Skin of body (tissue), 2 donors: ENCODE data around the gene C15orf39. TPM values are rescaled to one million over a fixed set of nuclear protein-coding genes. Genes with fewer than 3 reads are reported as not detected.
"Not testable (repeated sequence)": the region's sequence is repeated elsewhere in the genome, so short reads cannot be mapped to it uniquely, and the experiment has no call there.

Source experiments
- DNase-seq: peaks from one replicate; lab custom pipeline; 2025; lab: John Stamatoyannopoulos, UW
- total RNA-seq: library from RNA; depleted of rRNA; stranded (reverse); fragments of >200 nt; gene quantifications from one replicate; pipeline ENCODE4 v1.2.3, GENCODE V29; 2014

The C15orf39 gene
- total RNA-seq, 1 donor from 2014 or later: 5.9 TPM

DNA sequence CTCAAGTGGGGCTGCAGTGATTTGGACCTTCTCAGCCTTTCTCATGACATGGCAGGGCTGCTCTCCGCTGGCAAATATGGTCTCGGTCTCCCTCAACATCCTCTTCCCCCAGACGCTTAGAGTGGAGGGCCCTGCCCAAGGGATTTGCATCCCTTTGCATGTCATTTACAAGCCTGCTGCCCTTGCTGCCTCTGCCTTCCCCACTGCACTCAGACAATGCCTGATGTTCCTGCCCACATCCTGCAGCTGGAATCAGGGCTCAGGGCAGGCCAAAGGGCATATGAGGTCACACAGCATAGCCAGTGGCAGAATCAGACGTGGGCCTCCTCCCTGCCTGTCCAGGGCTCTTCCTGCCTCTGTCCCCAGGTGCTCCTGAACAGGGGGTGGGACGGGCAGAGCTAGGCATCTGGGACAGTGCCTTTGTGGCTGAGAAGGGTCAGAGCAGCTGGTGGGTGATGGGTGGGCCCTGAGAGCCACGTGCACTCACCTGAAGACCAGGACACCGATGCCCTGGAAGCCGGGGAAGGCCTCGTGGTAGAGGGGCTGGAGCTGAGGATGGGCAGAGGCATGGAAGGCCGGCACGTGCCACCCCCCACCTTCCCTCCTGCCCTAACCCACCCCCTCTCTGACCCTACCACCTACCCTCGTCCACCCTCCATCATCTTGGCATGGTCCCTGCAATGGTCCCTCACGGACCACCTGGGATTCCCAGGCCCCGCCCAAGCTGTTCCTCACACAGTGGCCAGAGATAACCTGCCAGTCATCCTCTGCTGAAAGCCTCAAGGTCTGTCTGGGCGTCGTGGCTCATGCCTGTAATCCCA, 29.1 kb downstream of the C15orf39 start:
- no peak for DNase-seq

GRCh38 chr15:75231836-75232235, 30.2 kb downstream of the C15orf39 start:
- no peak for DNase-seq

DNA sequence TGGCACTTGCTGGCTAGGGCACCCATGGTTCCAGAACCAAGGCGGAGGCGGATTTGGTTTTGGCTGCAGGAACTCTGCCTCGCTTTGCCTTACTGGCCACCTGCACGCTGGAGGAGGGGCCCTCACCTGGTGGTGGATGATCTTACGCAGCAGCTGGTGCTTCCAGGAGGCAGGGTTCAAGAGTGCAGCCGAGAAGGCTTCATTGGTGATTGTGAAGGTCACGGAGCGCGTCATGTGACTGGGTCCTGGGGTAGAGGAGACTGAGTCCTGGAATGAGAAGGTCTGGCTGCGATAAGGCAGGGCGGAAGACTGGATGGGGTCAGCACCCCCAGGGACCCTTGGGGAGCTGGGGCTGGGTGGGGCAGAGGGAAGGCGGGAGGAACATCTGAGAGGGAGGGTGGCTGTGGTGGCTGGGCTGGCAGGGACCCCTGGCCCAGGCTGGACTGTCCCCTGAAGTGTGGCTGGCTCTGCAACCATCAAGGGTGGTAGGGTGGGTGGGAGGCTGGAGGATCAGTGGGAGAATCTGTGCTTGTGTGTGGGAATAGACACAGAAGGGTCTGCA, 30.7 kb downstream of the C15orf39 start:
- no peak for DNase-seq

GRCh38 chr15:75232826-75233503, 31.3 kb downstream of the C15orf39 start:
- DNase-seq: no peak

GRCh38 chr15:75233504-75234190, 32.0 kb downstream of the C15orf39 start:
- no peak for DNase-seq

GRCh38 chr15:75234191-75234810, 32.6 kb downstream of the C15orf39 start:
- no peak for DNase-seq

DNA sequence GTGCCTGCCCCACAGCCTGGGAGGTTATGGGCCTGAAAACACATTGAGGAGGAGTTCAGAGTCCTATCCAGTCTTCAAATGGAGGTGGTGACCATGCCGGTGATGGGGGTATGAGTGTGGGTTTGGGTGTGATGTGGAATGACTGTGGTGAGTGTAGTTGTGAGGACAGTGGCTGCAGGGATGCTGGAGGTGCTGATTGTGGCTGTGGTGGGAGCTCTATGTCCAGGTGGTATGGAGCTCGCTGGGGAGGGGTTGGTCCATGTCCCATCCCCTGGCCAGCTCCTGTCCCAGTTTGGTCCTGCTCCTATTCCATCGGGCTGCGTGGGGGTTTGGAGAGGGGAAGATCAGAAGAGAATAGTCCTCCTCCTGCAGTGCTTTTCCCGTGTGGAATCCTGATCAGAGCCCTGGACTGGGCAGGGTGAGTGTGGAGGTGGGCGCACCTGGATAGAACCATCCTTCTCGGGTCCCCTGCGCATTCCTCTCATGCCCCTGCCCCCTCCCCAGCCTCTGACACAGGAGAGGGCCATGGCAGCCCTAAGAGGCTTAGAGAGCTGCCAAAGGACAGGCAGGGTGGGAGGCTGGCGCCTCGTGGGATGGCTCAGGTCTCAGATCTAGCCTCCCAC, 33.5 kb downstream of the C15orf39 start:
- DNase-seq: no peak

- DNase-seq: no peak
These were observed 34.4 kb downstream of the C15orf39 start for GRCh38 chr15:75235760-75236729.

DNA sequence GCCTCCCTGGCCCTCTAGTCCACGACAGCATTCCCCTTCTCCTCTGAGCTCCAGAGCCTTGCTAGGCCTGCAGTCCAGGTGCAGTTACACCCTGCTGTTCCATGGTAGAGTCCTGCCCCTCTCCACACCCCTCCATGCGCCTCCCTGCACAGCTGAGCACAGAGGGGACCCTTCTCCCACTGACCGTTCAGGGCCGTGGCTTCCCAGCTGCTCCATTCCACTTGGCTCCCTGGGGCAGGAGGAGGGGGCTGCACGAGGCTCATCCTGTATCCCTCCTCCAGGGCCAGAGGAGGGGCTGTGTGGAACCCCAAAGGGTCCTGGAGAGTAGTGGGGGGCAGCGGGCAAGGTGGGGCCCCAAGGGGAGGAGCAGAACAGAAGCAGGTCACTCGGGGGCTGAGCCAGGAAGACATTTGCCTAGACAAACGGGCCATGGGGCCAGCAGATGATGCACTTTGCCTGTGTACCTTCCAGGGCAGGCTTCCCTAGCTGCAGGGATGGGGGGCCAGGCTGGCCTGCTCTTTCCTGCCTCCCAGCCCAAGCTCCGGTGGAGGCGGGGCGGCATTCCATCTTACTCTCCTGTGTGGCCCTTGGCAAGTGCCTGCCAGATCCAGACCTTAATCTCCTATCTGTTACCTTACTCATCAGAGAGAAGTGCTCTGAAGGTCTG, 35.8 kb downstream of the C15orf39 start:
- no peak for DNase-seq

GRCh38 chr15:75238150-75238549, 36.5 kb downstream of the C15orf39 start:
- DNase-seq: no peak

DNA sequence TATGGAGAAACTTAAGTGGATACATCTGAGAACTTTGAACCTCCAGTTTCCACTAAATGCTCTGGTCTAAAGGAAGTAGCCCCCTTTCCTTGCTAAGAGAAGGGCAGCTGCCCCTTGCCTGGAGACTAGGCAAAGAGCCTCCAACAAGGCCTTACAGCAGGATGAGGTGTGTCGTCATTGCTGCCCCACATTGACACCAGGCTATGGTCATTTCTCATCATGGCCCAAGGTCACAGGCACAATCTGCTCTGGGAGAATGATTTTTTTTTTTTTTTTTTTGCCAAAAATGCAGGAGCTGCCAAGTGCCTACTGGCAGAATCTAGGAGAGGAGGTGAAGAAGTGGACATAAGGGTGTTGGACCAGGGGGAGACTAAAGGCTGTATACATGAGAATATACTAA, 44.1 kb downstream of the C15orf39 start:
- DNase-seq: not testable (repeated sequence)

DNA sequence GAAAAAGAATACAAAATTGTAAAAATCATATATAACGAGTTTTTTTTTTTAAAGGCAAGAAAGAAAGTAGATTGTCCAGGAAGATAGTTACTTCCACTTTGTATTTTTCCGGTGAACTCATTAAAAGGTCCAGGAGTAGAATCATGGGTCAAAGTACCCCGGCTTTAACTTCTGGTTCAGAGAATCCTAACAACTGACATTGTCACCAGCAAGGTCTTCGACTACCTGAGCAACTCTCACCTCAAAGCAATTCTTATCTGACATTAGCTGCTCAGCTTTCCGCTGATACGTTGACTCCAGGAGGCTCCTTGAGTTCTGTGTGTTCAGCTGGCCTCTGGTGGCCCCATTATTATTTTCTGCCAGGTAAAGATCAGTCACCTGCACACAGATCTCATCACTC, 47.3 kb downstream of the C15orf39 start:
- not testable (repeated sequence) for DNase-seq

DNA sequence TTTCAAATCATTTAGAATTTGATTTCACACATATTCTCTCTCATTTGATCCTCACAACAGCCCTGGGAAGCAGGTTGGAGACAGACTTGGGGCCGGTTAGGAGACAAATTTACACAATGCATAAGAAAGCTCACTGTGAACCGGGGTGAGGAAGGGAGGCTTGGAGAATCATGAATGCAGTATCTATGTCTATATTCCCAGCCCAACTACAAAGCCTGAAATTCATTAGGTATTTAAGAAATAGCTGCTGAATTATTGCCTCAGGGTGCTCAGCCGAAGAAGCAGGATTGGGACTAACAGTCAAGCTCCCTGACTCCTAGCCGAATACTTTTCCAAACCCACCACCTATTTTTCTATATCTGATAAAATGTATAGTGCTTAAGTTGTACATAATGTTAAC, 48.0 kb downstream of the C15orf39 start:
- DNase-seq: no peak

DNA sequence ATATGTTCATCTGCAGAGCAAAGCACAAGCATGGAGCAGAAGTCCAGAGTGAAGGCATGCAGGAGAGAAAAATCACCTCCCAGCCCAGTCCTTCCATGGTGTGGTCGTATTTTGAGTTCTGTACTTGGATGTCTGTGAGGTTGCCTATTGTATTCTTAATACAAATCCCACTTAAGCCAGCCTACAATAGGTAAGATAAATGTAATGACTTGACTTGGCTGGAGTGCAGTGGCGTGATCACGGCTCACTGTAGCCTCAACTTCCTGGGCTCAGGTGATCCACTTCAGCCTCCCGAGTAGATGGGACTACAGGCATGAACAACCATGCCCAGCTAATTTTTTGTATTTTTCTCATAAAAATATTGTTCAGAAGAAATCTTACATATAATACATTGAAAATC, 49.7 kb downstream of the C15orf39 start:
- DNase-seq: not testable (repeated sequence)

DNA sequence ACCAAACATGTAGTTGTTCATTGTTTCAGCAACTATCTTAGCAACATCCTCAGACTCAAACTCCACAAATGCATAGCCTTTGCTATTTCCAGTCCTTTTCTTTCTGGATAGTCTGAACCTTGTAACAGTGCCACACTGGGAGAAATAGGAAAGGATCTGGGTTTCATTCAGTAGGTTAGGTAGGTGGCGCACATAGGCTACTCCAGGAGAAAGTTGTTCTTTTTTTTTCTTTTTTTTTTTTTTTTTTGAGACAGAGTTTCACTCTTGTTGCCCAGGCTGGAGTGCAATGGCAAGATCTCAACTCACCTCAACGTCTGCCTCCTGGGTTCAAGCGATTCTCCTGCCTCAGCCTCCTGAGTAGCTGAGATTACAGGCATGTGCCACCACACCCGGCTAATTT, 50.6 kb downstream of the C15orf39 start:
- not testable (repeated sequence) for DNase-seq

- not testable (repeated sequence) for DNase-seq
These were observed 56.4 kb downstream of the C15orf39 start, which contains the start of gene GOLGA6C for GRCh38 chr15:75258034-75258433. Gene GOLGA6C (plus strand): TSS chr15:75258334. CDS start chr15:75258599, 265 bp downstream.

DNA sequence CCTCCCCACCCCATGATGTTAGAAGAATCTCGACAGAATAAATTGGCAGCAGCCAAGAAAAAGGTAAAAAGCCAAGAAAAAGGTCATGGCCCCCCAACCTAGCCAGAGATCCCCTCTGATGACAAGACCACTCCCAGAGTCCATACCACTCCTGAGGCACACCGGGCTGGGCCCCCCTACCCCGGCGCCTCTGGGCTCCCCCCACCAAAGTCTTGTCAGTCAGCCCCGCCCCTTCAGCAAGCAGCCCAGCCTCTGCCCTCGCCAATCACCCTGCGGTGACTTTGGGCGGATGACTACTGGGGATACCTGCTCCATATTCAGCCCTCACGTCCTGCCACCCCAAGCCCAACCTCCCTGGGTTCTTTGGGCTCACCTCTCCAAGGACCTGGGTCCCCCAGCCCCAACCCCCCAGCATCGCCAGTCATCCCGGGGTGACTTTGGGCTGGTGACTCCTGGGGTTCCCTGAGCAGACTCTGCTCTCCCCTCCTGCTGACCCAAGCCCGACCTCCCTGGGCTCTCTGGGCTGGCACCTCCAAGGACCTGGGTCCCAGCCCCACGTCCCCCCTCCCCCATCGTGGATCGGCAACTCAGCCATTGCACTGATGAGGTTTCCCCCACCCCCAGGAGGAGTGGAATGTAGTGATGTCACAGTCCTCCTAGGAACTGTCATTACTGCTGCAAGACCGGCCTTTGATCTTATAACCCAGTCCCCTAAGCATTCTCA, 57.1 kb downstream of the C15orf39 start:
- DNase-seq: not testable (repeated sequence)

DNA sequence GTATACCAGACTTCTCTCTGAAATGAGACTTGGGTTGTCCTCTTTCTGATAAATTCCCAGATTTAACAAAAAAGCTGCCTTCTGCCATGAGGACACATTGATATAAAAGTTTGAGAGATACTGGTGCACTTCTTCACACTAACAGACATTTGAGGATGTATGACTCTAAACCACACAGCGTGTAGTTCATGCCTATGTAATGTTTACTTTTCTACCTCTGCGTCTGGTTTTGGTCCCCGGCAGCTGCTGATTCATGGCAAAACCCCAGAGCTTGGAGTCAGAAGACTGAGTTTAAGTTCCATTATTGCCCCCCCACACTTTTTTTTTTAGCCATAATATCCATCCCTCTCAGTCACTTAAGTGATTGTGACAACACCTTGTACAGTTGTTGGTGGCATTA, 58.2 kb downstream of the C15orf39 start:
- DNase-seq: not testable (repeated sequence)
